GM12891 (cell line): ENCODE results near the gene MEIOSIN.

Experiments
- POLR2A ChIP-seq: IDR thresholded peaks from 2 replicates; pipeline ENCODE4 v1.6.1; 2011; ENCODE audit warnings: low read depth, low read length, control low read depth
- POLR2AphosphoS5 ChIP-seq: IDR thresholded peaks from 2 replicates; pipeline ENCODE4 v1.6.1; 2011; ENCODE audit warnings: low read depth, low read length, control low read depth
- SPI1 ChIP-seq: IDR thresholded peaks from 2 replicates; pipeline ENCODE4 v1.6.1; 2011; ENCODE audit warnings: low read depth, low read length, control low read depth
- TAF1 ChIP-seq: IDR thresholded peaks from 2 replicates; pipeline ENCODE4 v1.6.1; 2011; ENCODE audit warnings: low read depth, low read length, control low read depth

GRCh38 chr19:45754323-45754722 is 21.1 kb downstream of the MEIOSIN start:
- TF ChIP-seq POLR2AphosphoS5 (no peak), POLR2A (no peak), SPI1 (no peak), TAF1 (no peak)
